ENCODE measurements around the gene PHACTR2.
"Not testable (repeated sequence)": the region's sequence is repeated elsewhere in the genome, so short reads cannot be mapped to it uniquely, and the experiment has no call there.

Gene PHACTR2

GRCh38 chr6:143872201-143872600 is 194.4 kb downstream of the PHACTR2 start:
- no peak for DNase-seq (ENCODE audit: low spot score)
- TF ChIP-seq CTCF (IDR thresholded peaks at IDR 0.05; ENCODE audit: poor library complexity, severe bottlenecking) = no peak
- Histone ChIP-seq H3K36me3 (ENCODE audit: low read depth) (no peaks in the 10 kb centered on the region), H3K4me1 (ENCODE audit: insufficient read depth, poor library complexity, severe bottlenecking) (no peaks in the 10 kb centered on the region), H3K27me3 (ENCODE audit: insufficient read depth, poor library complexity, severe bottlenecking) (no peaks in the 10 kb centered on the region), H3K27ac (ENCODE audit: poor library complexity, severe bottlenecking) (no peak overlapping the region), H3K9me3 (ENCODE audit: severe bottlenecking) (no peaks in the 10 kb centered on the region), H3K4me3 (ENCODE audit: severe bottlenecking) (no peak overlapping the region)
- no peak for ATAC-seq (ENCODE audit: low read depth)

GRCh38 chr6:143873600-143873999 is 195.8 kb downstream of the PHACTR2 start:
- ATAC-seq (ENCODE audit: low read depth); H3K9me3 ChIP-seq (ENCODE audit: severe bottlenecking); H3K27me3 ChIP-seq (ENCODE audit: insufficient read depth, poor library complexity, severe bottlenecking); H3K27ac ChIP-seq (ENCODE audit: poor library complexity, severe bottlenecking); H3K36me3 ChIP-seq (ENCODE audit: low read depth); DNase-seq (ENCODE audit: low spot score); H3K4me3 ChIP-seq (ENCODE audit: severe bottlenecking); H3K4me1 ChIP-seq (ENCODE audit: insufficient read depth, poor library complexity, severe bottlenecking): not testable (repeated sequence)

- H3K4me3 ChIP-seq (ENCODE audit: severe bottlenecking); ATAC-seq (ENCODE audit: low read depth); H3K4me1 ChIP-seq (ENCODE audit: insufficient read depth, poor library complexity, severe bottlenecking); H3K9me3 ChIP-seq (ENCODE audit: severe bottlenecking); H3K27me3 ChIP-seq (ENCODE audit: insufficient read depth, poor library complexity, severe bottlenecking); H3K36me3 ChIP-seq (ENCODE audit: low read depth); H3K27ac ChIP-seq (ENCODE audit: poor library complexity, severe bottlenecking); DNase-seq (ENCODE audit: low spot score): not testable (repeated sequence)
These were observed 196.7 kb downstream of the PHACTR2 start for GRCh38 chr6:143874503-143874902.

- Histone ChIP-seq H3K9me3 (ENCODE audit: severe bottlenecking) (no peaks in the 10 kb centered on the region), H3K36me3 (ENCODE audit: low read depth) (no peaks in the 10 kb centered on the region), H3K4me3 (ENCODE audit: severe bottlenecking) (no peak overlapping the region), H3K27ac (ENCODE audit: poor library complexity, severe bottlenecking) (no peak overlapping the region), H3K27me3 (ENCODE audit: insufficient read depth, poor library complexity, severe bottlenecking) (no peaks in the 10 kb centered on the region), H3K4me1 (ENCODE audit: insufficient read depth, poor library complexity, severe bottlenecking) (no peaks in the 10 kb centered on the region)
- ATAC-seq (ENCODE audit: low read depth) (no peak), DNase-seq (ENCODE audit: low spot score) (no peak)
- no peak for TF ChIP-seq CTCF (IDR thresholded peaks at IDR 0.05; ENCODE audit: poor library complexity, severe bottlenecking)
These were observed 200.0 kb downstream of the PHACTR2 start for GRCh38 chr6:143877584-143878271.

- Histone ChIP-seq H3K36me3 (ENCODE audit: low read depth) (no peaks in the 10 kb centered on the region), H3K4me3 (ENCODE audit: severe bottlenecking) (no peak overlapping the region), H3K4me1 (ENCODE audit: insufficient read depth, poor library complexity, severe bottlenecking) (no peaks in the 10 kb centered on the region), H3K27me3 (ENCODE audit: insufficient read depth, poor library complexity, severe bottlenecking) (no peaks in the 10 kb centered on the region), H3K9me3 (ENCODE audit: severe bottlenecking) (no peaks in the 10 kb centered on the region), H3K27ac (ENCODE audit: poor library complexity, severe bottlenecking) (no peak overlapping the region)
- peak; percentile 91 for ATAC-seq (ENCODE audit: low read depth)
- DNase-seq (ENCODE audit: low spot score) = no peak
- no peak for TF ChIP-seq CTCF (IDR thresholded peaks at IDR 0.05; ENCODE audit: poor library complexity, severe bottlenecking)
These were observed 200.6 kb downstream of the PHACTR2 start for GRCh38 chr6:143878272-143878760.

GRCh38 chr6:143880412-143880811 is 202.6 kb downstream of the PHACTR2 start:
- no peaks in the 10 kb centered on the region for H3K27me3 ChIP-seq (ENCODE audit: insufficient read depth, poor library complexity, severe bottlenecking)
- no peak overlapping the region for H3K27ac ChIP-seq (ENCODE audit: poor library complexity, severe bottlenecking)
- no peak overlapping the region for H3K4me3 ChIP-seq (ENCODE audit: severe bottlenecking)
- H3K4me1 ChIP-seq (ENCODE audit: insufficient read depth, poor library complexity, severe bottlenecking) = no peaks in the 10 kb centered on the region
- no peak for TF ChIP-seq CTCF (IDR thresholded peaks at IDR 0.05; ENCODE audit: poor library complexity, severe bottlenecking)
- H3K9me3 ChIP-seq (ENCODE audit: severe bottlenecking) = no peaks in the 10 kb centered on the region
- DNase-seq (ENCODE audit: low spot score) (no peak), ATAC-seq (ENCODE audit: low read depth) (no peak)
- no peaks in the 10 kb centered on the region for H3K36me3 ChIP-seq (ENCODE audit: low read depth)
